ENCODE measurements around the gene TNF. TPM values are rescaled to one million over a fixed set of nuclear protein-coding genes. Genes with fewer than 3 reads are reported as not detected.
A peak's percentile ranks its signal among the peaks of the same experiment; 100 is the strongest.

The TNF gene
- total and polyA plus RNA-seq, 2 of the 13 experiments (the other 11 are each of a cell fraction or from before 2014, with no cell fraction given) = not detected

DNA sequence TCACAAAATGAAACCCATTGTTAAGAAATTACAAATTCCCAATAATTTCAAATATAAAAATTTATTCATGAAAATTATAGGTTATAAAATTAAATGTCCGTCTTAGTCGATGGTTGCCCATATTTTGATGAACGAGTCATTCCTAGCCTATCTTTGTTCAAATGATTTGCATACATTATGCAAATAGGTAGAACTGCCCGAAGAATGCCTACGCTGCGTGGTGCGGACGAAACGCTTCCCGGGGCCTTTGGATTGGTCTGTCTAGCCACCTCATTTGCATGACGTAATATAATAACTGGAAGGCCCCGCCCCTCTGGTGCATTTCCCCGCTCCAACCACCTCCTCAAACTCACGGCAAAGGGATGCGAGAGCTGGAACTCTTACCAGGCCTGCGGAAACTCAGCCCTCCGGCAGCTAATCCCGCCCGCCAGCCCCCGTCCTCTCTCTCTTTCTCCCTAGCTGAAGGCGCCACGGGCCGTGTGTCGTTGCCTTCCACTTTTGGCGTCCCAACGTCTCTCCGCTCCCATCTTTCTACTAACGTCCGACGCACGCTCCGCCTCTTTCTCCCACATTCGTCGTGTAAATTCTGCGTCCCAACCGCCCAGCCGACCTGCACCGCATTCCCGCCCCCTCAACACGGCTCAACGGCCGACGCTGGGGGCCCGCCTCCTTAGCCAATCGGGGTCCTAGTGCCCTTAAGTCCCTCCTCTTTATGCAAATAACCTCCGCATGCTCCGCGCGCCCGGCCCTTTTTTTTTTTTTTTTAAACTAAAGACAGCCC lies 44.6 kb downstream of the TNF start:
- in situ Hi-C loops (cut with HindIII; ENCODE audit: extremely low pct_ligation_motif_present, low pct_unique_long_range_greater_than_20kb) (no loop called here), intact Hi-C loops (cut with micrococcal nuclease; ENCODE audit: unreplicated experiment) (loop anchor here (1.0 to 5.0 kb wide), 2 partner anchors 32 to 47 kb away; partner anchors contain the start of genes BAG6, CSNK2B and LY6G5B)
- peak; percentile 99 for DNase-seq (ENCODE audit: low spot score)
- BruUV-seq (replicated peaks) = TSS peak; percentile 99
- H3K4me1 ChIP-seq (ENCODE audit: insufficient read depth, low read length) = peaks cover 36% of the 10 kb centered on the region
- ChIA-PET POLR2A (interaction anchor here (0.6 to 4.8 kb wide), 13 partner anchors 9 to 339 kb away, joined by 3 to 78 read pairs (median 4); partner anchors contain the start of genes ABHD16A, APOM, BAG6 and CSNK2B), CTCF (ENCODE audit: low intra/inter-chr PET ratio, low total read pairs) (no interaction called here)
- peak overlapping the region; percentile 93 for H3K9ac ChIP-seq (ENCODE audit: insufficient read depth, low read depth, low read length)
- H3K27ac ChIP-seq (ENCODE audit: extremely low read length, insufficient read depth, low read length) = peak overlapping the region; percentile 98
- H4K20me1 ChIP-seq (ENCODE audit: insufficient read depth, low read length) = peaks cover 8% of the 10 kb centered on the region; the same call in 1 of the 2 replicates
- peak; percentile 90 for ATAC-seq
- H3K79me2 ChIP-seq (ENCODE audit: insufficient read depth, low read length) = peaks cover 37% of the 10 kb centered on the region
- H2AFZ ChIP-seq (ENCODE audit: low read length) = no peak overlapping the region
- no peaks in the 10 kb centered on the region; a peak in 1 of 5 replicates for H3K27me3 ChIP-seq (ENCODE audit: control insufficient read depth in 1 of 2, insufficient read depth in 2 of 2, low read length in 2 of 2)
- peak; percentile 80 for FAIRE-seq
- no peaks in the 10 kb centered on the region for H3K9me3 ChIP-seq (ENCODE audit: low read length)
- H3K36me3 ChIP-seq (replicated peaks in 1 of 2; ENCODE audit: control insufficient read depth in 1 of 2, insufficient read depth in 2 of 2, low read length in 2 of 2) = peaks cover 16 to 25% of the 10 kb centered on the region in 2 experiments
- H3K4me3 ChIP-seq (replicated peaks in 1 of 3; ENCODE audit: insufficient read depth in 1 of 3, low read depth in 2 of 3, low read length in 3 of 3) = peak overlapping the region; percentile 63 to 92 (median 75)
- 1% methylated on average over 50 of the region's 50 CpGs for WGBS (ENCODE audit: low lambda C conversion rate)
- peak overlapping the region; percentile 94 for H3K4me2 ChIP-seq (ENCODE audit: low read depth, low read length)
- TF ChIP-seq, protein P1, sequence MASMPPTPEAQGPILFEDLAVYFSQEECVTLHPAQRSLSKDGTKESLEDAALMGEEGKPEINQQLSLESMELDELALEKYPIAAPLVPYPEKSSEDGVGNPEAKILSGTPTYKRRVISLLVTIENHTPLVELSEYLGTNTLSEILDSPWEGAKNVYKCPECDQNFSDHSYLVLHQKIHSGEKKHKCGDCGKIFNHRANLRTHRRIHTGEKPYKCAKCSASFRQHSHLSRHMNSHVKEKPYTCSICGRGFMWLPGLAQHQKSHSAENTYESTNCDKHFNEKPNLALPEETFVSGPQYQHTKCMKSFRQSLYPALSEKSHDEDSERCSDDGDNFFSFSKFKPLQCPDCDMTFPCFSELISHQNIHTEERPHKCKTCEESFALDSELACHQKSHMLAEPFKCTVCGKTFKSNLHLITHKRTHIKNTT (CRISPR knock-in tag; IDR thresholded peaks at IDR 0.05) = no peak
- TF ChIP-seq EHMT2 (IDR thresholded peaks at IDR 0.05; ENCODE audit: borderline replicate concordance, low read depth, low read length) (no peak), DMAP1 (CRISPR knock-in tag; IDR thresholded peaks at IDR 0.05) (peak; percentile 43; the same call in 1 of the 2 replicates), ZNF274 (CRISPR knock-in tag; IDR thresholded peaks at IDR 0.05) (no peak), MAFF (IDR thresholded peaks at IDR 0.05; ENCODE audit: low read depth, low read length) (peak; percentile 30; the same call in 1 of the 2 replicates), ZNF10 (CRISPR knock-in tag; IDR thresholded peaks at IDR 0.05; ENCODE audit: borderline replicate concordance, low read depth) (no peak), ZNF674 (CRISPR knock-in tag; IDR thresholded peaks at IDR 0.05; ENCODE audit: low read depth) (no peak), ZBTB25 (CRISPR knock-in tag; IDR thresholded peaks at IDR 0.05) (no peak), AKAP8 (CRISPR knock-in tag; IDR thresholded peaks at IDR 0.05) (peak; percentile 72; the same call in 1 of the 2 replicates), ELF4 (CRISPR knock-in tag; IDR thresholded peaks at IDR 0.05; ENCODE audit: borderline replicate concordance) (no peak), ZNF670 (CRISPR knock-in tag; IDR thresholded peaks at IDR 0.05; ENCODE audit: borderline replicate concordance) (0 out of 2 replicates have a peak, but pooled peaks have one; percentile 43), NR2F1 (CRISPR knock-in tag; IDR thresholded peaks at IDR 0.05) (no peak), ZSCAN21 (CRISPR knock-in tag; IDR thresholded peaks at IDR 0.05; ENCODE audit: borderline replicate concordance) (peak; percentile 82), ZNF235 (CRISPR knock-in tag; IDR thresholded peaks at IDR 0.05; ENCODE audit: borderline replicate concordance) (peak; percentile 26), RFX3 (CRISPR knock-in tag; IDR thresholded peaks at IDR 0.05) (no peak), ZFP1 (CRISPR knock-in tag; IDR thresholded peaks at IDR 0.05) (no peak), FOXJ3 (CRISPR knock-in tag; IDR thresholded peaks at IDR 0.05; ENCODE audit: borderline replicate concordance) (no peak)
- TF ChIP-seq, protein P2, sequence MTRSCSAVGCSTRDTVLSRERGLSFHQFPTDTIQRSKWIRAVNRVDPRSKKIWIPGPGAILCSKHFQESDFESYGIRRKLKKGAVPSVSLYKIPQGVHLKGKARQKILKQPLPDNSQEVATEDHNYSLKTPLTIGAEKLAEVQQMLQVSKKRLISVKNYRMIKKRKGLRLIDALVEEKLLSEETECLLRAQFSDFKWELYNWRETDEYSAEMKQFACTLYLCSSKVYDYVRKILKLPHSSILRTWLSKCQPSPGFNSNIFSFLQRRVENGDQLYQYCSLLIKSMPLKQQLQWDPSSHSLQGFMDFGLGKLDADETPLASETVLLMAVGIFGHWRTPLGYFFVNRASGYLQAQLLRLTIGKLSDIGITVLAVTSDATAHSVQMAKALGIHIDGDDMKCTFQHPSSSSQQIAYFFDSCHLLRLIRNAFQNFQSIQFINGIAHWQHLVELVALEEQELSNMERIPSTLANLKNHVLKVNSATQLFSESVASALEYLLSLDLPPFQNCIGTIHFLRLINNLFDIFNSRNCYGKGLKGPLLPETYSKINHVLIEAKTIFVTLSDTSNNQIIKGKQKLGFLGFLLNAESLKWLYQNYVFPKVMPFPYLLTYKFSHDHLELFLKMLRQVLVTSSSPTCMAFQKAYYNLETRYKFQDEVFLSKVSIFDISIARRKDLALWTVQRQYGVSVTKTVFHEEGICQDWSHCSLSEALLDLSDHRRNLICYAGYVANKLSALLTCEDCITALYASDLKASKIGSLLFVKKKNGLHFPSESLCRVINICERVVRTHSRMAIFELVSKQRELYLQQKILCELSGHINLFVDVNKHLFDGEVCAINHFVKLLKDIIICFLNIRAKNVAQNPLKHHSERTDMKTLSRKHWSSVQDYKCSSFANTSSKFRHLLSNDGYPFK (CRISPR knock-in tag; IDR thresholded peaks at IDR 0.05; ENCODE audit: borderline replicate concordance) = no peak; the same call in none of the 2 replicates
